Ovary (tissue), 10 donors: ENCODE measurements around the gene TMEM61. TPM values are rescaled to one million over a fixed set of nuclear protein-coding genes. Genes with fewer than 3 reads are reported as not detected.
"Not testable (repeated sequence)": the region's sequence is repeated elsewhere in the genome, so short reads cannot be mapped to it uniquely, and the experiment has no call there.

Source experiments
- DNase-seq, 5 donors: peaks; one replicate each; pipeline ENCODE4 v3.0.0-alpha.2; 2019 to 2020
- H3K27ac ChIP-seq, 2 donors: fragments of 200-600 bp; one replicate each; pipeline versions ENCODE4 v1.5.1 to v1.8.0; 2019 to 2022
- H3K27me3 ChIP-seq: fragments of 200-600 bp; one replicate; pipeline ENCODE4 v1.8.0; 2022
- H3K36me3 ChIP-seq: fragments of 200-600 bp; sonication (generic); one replicate; pipeline ENCODE4 v1.5.1; 2019
- H3K4me1 ChIP-seq: one replicate; pipeline ENCODE4 v1.8.1; 2013; ENCODE audit warnings: mild to moderate bottlenecking, moderate library complexity; ENCODE audit not compliant: insufficient read depth
- H3K4me3 ChIP-seq: fragments of 200-600 bp; sonication (generic); one replicate; pipeline ENCODE4 v1.5.1; 2017
- H3K9me3 ChIP-seq, 2 donors: fragments of 200-600 bp in 1 of 2; sonication (generic) in 1 of 2; one replicate each; pipeline versions ENCODE4 v1.5.1 to v1.8.1; 2013 to 2019; ENCODE audit warnings: mild to moderate bottlenecking in 1 of 2, moderate library complexity in 1 of 2
- CTCF ChIP-seq, 3 donors: fragments of 450-650 bp in 2 of 3; fragments of 200-600 bp in 1 of 3; IDR thresholded peaks; one replicate each; pipeline versions ENCODE4 v1.5.1 to v1.8.0; 2016 to 2022; ENCODE audit warnings: antibody characterized with exemption in 3 of 3, mild to moderate bottlenecking in 1 of 3
- EP300 ChIP-seq: sonication (generic); formaldehyde crosslinking; IDR thresholded peaks from one replicate; pipeline ENCODE4 v1.6.1; 2017; ENCODE audit warnings: antibody characterized with exemption
- POLR2A ChIP-seq: fragments of 450-650 bp; IDR thresholded peaks from one replicate; pipeline ENCODE4 v1.6.1; 2017; ENCODE audit warnings: antibody characterized with exemption, mild to moderate bottlenecking, moderate library complexity
- WGBS, 3 donors: extraction: QIAGEN DNeasy Blood & Tissue Kit in 1 of 3; methylation state at CpG; one replicate each; pipeline versions ENCODE4 v1.1.5 to v1.1.7; 2013 to 2017; 5-methylcytosine and 5-hydroxymethylcytosine counted together
- intact Hi-C, 4 donors: fragments of 100-400 bp; cut with DNase I; formaldehyde crosslinking; loops; one replicate each; pipeline versions ENCODE4 v1.11.0 to v1.15.1; 2022 to 2023
- long read RNA-seq, 3 donors: library from polyadenylated mRNA in 2 of 3; unstranded in 2 of 3; transcript quantifications; one replicate each; pipeline ENCODE4 v2.0.0 and lab custom pipeline, GENCODE V29; 2021 to 2026
- polyA plus RNA-seq, 2 donors: library from polyadenylated mRNA; stranded (reverse); fragments of 200-250 nt in 1 of 2; fragments of 350-450 nt in 1 of 2; fragmentation: Illumina TruSeq in 1 of 2; extraction: RNeasy Lipid Tissue Mini Kit (QIAGEN cat#74804) in 1 of 2; gene quantifications; one replicate each; pipeline ENCODE4 v1.2.3, GENCODE V29; 2013 to 2014
- total RNA-seq, 7 donors: library from RNA; depleted of rRNA in 2 of 7; stranded (reverse); fragments of >200 nt in 2 of 7; fragmentation: NEBNext Ultra II Directional in 3 of 7; extraction: Animal tissue kit (Norgen Biotek cat#: 25700) in 3 of 7; gene quantifications; one replicate each; pipeline versions ENCODE4 v1.1.0 to v1.2.4, GENCODE V29; 2016 to 2023
- donor health status: DM: no; HTN: no; CAD: no; lungs with moderate emphysema.
- donor health status: DM: no; HTN: no; CAD: no.
- donor health status: Bipolar disorder and iron deficiency.
- donor health status: DM: yes; HTN: yes; CAD: no.
- donor health status: DM: no; HTN: no; CAD: no.
- donor health status: DM: yes; HTN: yes; CAD: no.

TMEM61 gene
- total RNA-seq (1 to 10 TPM in 2 of 7 donors, under 1 TPM in 3, not detected in 2; 0.22 to 2.9 (median 0.60) TPM), polyA plus RNA-seq (under 1 TPM in 1 of 2 donors, not detected in 1; 0.63 TPM)
- long read RNA-seq, donor 1: 0 reads
- long read RNA-seq, donor 2, partial matches to known transcripts: 0 of 1 reads
- long read RNA-seq, donor 2, other reads (novel, unspliced or antisense): 0 of 1 reads
- long read RNA-seq, donor 3, partial matches to known transcripts: 0 of 12 reads
- long read RNA-seq, donor 3, other reads (novel, unspliced or antisense): 8 of 12 reads

- no peaks in the 10 kb centered on the region for H3K27me3 ChIP-seq
- no peak within 1 kb of the TSS for H3K27ac ChIP-seq
- peak within 1 kb of the TSS; percentile 16 for H3K4me3 ChIP-seq
- intact Hi-C loops: no loop called here
- no peaks in the 10 kb centered on the region for H3K4me1 ChIP-seq
- WGBS, 3 donors: 11 to 31% (median 14%) methylated on average over 28 to 69 of the region's 69 CpGs
- H3K36me3 ChIP-seq: no peaks in the 10 kb centered on the region
- no peak for TF ChIP-seq POLR2A
- TF ChIP-seq EP300: no peak
- TF ChIP-seq CTCF (IDR thresholded peaks at IDR 0.05): no peak
- no peak for DNase-seq
- H3K9me3 ChIP-seq: no peaks in the 10 kb centered on the region
Measured at GRCh38 chr1:54980528-54981241, at the start of gene TMEM61. TMEM61 (plus strand) TSS chr1:54980628; CDS start chr1:54981066, 438 bp downstream.

- no peaks in the 10 kb centered on the region for H3K9me3 ChIP-seq
- no peak overlapping the region for H3K27ac ChIP-seq
- no peaks in the 10 kb centered on the region for H3K27me3 ChIP-seq
- H3K4me3 ChIP-seq: no peak overlapping the region
- no peaks in the 10 kb centered on the region for H3K4me1 ChIP-seq
- TF ChIP-seq EP300 (no peak), CTCF (IDR thresholded peaks at IDR 0.05) (no peak), POLR2A (no peak)
- H3K36me3 ChIP-seq: no peaks in the 10 kb centered on the region
- DNase-seq: no peak
- 80 to 87% (median 81%) methylated on average over 1 of the region's 1 CpG for WGBS, 3 donors
- intact Hi-C loops: no loop called here
Measured at GRCh38 chr1:54931275-54931840, 49.1 kb upstream of the TMEM61 start.

GRCh38 chr1:54934081-54934480, 46.3 kb upstream of the TMEM61 start:
- H3K4me1 ChIP-seq, H3K27me3 ChIP-seq, H3K9me3 ChIP-seq, H3K27ac ChIP-seq, DNase-seq, intact Hi-C loops, H3K36me3 ChIP-seq, H3K4me3 ChIP-seq: not testable (repeated sequence)
- whole genome bisulfite sequencing, 3 donors: 86 to 92% (median 86%) methylated on average over 6 of the region's 6 CpGs

DNA sequence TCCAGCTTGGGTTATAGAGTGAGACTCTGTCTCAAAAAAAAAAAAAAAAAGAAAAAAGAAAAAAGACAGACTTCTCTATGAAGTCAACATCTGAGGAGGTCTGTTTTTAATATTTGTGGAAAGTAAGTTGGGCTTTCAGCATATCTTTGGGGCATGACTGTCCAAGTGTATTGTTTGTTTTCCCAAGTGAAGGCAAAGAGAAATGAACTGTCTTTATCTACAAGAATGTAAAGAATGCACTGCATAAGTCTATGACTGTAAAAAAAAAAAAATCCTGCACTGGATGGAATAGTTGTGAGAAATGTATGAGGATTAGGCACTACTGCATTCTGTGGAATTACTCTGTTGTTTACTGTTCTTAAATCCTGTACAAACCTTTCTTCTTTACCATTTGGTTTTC, 45.6 kb upstream of the TMEM61 start:
- H3K27ac ChIP-seq: no peak overlapping the region
- H3K4me1 ChIP-seq: no peaks in the 10 kb centered on the region
- no peaks in the 10 kb centered on the region for H3K36me3 ChIP-seq
- TF ChIP-seq CTCF (IDR thresholded peaks at IDR 0.05): no peak
- no peak for TF ChIP-seq EP300
- no peak for TF ChIP-seq POLR2A
- no peaks in the 10 kb centered on the region for H3K9me3 ChIP-seq
- H3K27me3 ChIP-seq: no peaks in the 10 kb centered on the region
- intact Hi-C loops: no loop called here
- no peak overlapping the region for H3K4me3 ChIP-seq
- DNase-seq: no peak

GRCh38 chr1:54936791-54937190, 43.6 kb upstream of the TMEM61 start:
- DNase-seq: no peak
- intact Hi-C loops: no loop called here
- Histone ChIP-seq H3K4me3 (no peak overlapping the region), H3K36me3 (no peaks in the 10 kb centered on the region), H3K9me3 (no peaks in the 10 kb centered on the region), H3K27ac (no peak overlapping the region), H3K27me3 (no peaks in the 10 kb centered on the region), H3K4me1 (no peaks in the 10 kb centered on the region)
- 86 to 94% (median 88%) methylated on average over 4 of the region's 4 CpGs for WGBS, 3 donors
- TF ChIP-seq EP300 (no peak), CTCF (IDR thresholded peaks at IDR 0.05) (no peak), POLR2A (no peak)
